Lung (tissue), 16 donors: ENCODE data around the gene ERICH2. TPM values are rescaled to one million over a fixed set of nuclear protein-coding genes. Genes with fewer than 3 reads are reported as not detected.
A peak's percentile ranks its signal among the peaks of the same experiment; 100 is the strongest.

Experiments used
- ATAC-seq: fragments of 200-7000 bp; cut with Tn5 transposase; one replicate; pipeline ENCODE4 v1.9.1; 2020; ENCODE audit warnings: moderate number of reproducible peaks; ENCODE audit not compliant: insufficient read depth, low FRiP score
- DNase-seq, 3 donors: peaks; one replicate each; pipeline ENCODE4 v3.0.0-alpha.2; 2013 to 2017
- H3K27ac ChIP-seq, 2 donors: one replicate each; pipeline ENCODE4 v1.5.1; 2013; ENCODE audit warnings: mild to moderate bottlenecking in 2 of 2, moderate library complexity in 2 of 2, control low read depth in 1 of 2, inconsistent platforms in 1 of 2, low read depth in 1 of 2, low read length in 1 of 2
- H3K27me3 ChIP-seq, 3 donors: one replicate each; pipeline ENCODE4 v1.5.1; 2013; ENCODE audit warnings: low read length in 2 of 3; ENCODE audit not compliant: control insufficient read depth in 3 of 3, insufficient read depth in 3 of 3
- H3K36me3 ChIP-seq, 4 donors: one replicate each; pipeline ENCODE4 v1.5.1; 2013; ENCODE audit warnings: low read length in 4 of 4, mild to moderate bottlenecking in 1 of 4, moderate library complexity in 1 of 4; ENCODE audit not compliant: control insufficient read depth in 4 of 4, insufficient read depth in 4 of 4
- H3K4me1 ChIP-seq, 5 donors: one replicate each; pipeline ENCODE4 v1.5.1; 2013; ENCODE audit warnings: low read length in 5 of 5, mild to moderate bottlenecking in 2 of 5, moderate library complexity in 1 of 5; ENCODE audit not compliant: control insufficient read depth in 5 of 5, insufficient read depth in 5 of 5
- H3K4me3 ChIP-seq: one replicate; pipeline ENCODE4 v1.5.1; 2013; ENCODE audit warnings: mild to moderate bottlenecking, control low read depth, moderate library complexity
- H3K9ac ChIP-seq, 2 donors: one replicate each; pipeline ENCODE4 v1.5.1; 2013; ENCODE audit warnings: low read length in 2 of 2, control low read depth in 1 of 2; ENCODE audit not compliant: insufficient read depth in 1 of 2
- H3K9me3 ChIP-seq, 4 donors: one replicate each; pipeline ENCODE4 v1.5.1; 2013; ENCODE audit warnings: low read length in 3 of 4, mild to moderate bottlenecking in 1 of 4, moderate library complexity in 1 of 4; ENCODE audit not compliant: control insufficient read depth in 4 of 4, insufficient read depth in 3 of 4
- WGBS, 2 donors: extraction: QIAGEN DNeasy Blood & Tissue Kit; methylation state at CpG; one replicate each; pipeline ENCODE4 v1.1.7; 2013; 5-methylcytosine and 5-hydroxymethylcytosine counted together
- long read RNA-seq, 5 donors: transcript quantifications; one replicate each; lab custom pipeline, GENCODE V29; 2026
- polyA plus RNA-seq, 2 donors: library from polyadenylated mRNA; stranded (reverse); fragments of 200-250 nt; gene quantifications; one replicate each; pipeline ENCODE4 v1.2.1, GENCODE V29; 2013
- total RNA-seq, 2 donors: library from RNA; depleted of rRNA in 1 of 2; stranded (reverse); fragments of >200 nt in 1 of 2; gene quantifications; one replicate each; pipeline ENCODE4 v1.2.1, GENCODE V29; 2014 to 2021
- TF ChIP-seq, protein P1 (sequence below): IDR thresholded peaks from 2 replicates; pipeline ENCODE4 v1.5.1; 2012; ENCODE audit warnings: mild to moderate bottlenecking; ENCODE audit errors: control extremely low read depth, extremely low read depth
- donor health status: control.
- donor health status: control.
- donor health status: Bipolar disorder and iron deficiency.
- donor health status: healthy.
- donor health status: DM: yes; HTN: yes; CAD: no.

The ERICH2 gene
- total RNA-seq (10 to 100 TPM in 1 of 2 donors, 1 to 10 TPM in 1; 5.6 to 17.0 TPM), polyA plus RNA-seq (10 to 100 TPM in 1 of 2 donors, 1 to 10 TPM in 1; 4.6 to 34.9 TPM)
- long read RNA-seq, donor 1 = 0 reads
- long read RNA-seq, donor 2 = 0 reads
- long read RNA-seq, donor 3 = 0 reads
- long read RNA-seq, donor 4 = 0 reads
- long read RNA-seq, donor 5 = 0 reads

GRCh38 chr2:170770008-170770605 is at the start of gene ERICH2:
Gene ERICH2, plus strand, starts transcription at chr2:170770378. Its CDS starts 304 bp downstream, at chr2:170770682.
- 3 to 5% methylated on average over 13 of the region's 13 CpGs for WGBS, 2 donors
- peaks cover 2 to 12% (median 6%) of the 10 kb centered on the region in 5 donors for H3K4me1 ChIP-seq
- peak; percentile 65 for ATAC-seq
- H3K4me3 ChIP-seq = peak within 1 kb of the TSS; percentile 73
- TF ChIP-seq, protein P1, sequence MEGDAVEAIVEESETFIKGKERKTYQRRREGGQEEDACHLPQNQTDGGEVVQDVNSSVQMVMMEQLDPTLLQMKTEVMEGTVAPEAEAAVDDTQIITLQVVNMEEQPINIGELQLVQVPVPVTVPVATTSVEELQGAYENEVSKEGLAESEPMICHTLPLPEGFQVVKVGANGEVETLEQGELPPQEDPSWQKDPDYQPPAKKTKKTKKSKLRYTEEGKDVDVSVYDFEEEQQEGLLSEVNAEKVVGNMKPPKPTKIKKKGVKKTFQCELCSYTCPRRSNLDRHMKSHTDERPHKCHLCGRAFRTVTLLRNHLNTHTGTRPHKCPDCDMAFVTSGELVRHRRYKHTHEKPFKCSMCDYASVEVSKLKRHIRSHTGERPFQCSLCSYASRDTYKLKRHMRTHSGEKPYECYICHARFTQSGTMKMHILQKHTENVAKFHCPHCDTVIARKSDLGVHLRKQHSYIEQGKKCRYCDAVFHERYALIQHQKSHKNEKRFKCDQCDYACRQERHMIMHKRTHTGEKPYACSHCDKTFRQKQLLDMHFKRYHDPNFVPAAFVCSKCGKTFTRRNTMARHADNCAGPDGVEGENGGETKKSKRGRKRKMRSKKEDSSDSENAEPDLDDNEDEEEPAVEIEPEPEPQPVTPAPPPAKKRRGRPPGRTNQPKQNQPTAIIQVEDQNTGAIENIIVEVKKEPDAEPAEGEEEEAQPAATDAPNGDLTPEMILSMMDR = no peak
- DNase-seq = peak; percentile 75 to 83 (median 80)
- peak within 1 kb of the TSS; percentile 26 to 95 for H3K27ac ChIP-seq
- peak within 1 kb of the TSS; percentile 33 to 86 for H3K9ac ChIP-seq
- no peaks in the 10 kb centered on the region for H3K36me3 ChIP-seq
- no peaks in the 10 kb centered on the region for H3K9me3 ChIP-seq
- peaks cover 0 to 7% (median 0%) of the 10 kb centered on the region in 3 donors for H3K27me3 ChIP-seq

DNA sequence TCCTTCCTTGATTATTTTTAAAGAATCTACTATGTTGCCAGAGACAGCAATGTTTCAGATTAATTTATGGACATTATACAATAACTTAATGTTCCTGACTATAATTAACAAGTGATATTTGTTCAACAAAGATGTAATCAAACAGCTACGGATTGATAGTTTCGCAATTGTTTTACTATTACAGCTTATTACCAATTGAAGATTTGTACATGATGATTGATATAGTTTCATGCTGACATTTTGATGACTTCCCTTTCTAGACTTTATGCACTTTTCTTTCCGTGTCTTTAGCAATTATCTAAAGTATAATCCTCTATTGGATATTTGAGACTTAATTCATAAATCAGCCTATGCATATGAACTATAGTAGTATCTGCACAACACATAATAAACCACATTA is 48.5 kb upstream of the ERICH2 start:
- Histone ChIP-seq H3K27ac (no peak overlapping the region), H3K4me3 (no peak overlapping the region), H3K9ac (no peak overlapping the region), H3K27me3 (peaks cover under 1 to 26% (median 16%) of the 10 kb centered on the region in 3 donors), H3K9me3 (peaks cover 0 to 4% (median 0%) of the 10 kb centered on the region in 4 donors), H3K4me1 (peaks cover 0 to 14% (median 4%) of the 10 kb centered on the region in 5 donors), H3K36me3 (no peaks in the 10 kb centered on the region)
- DNase-seq = no peak
- TF ChIP-seq, protein P1 = no peak
- 78 to 84% methylated on average over 3 of the region's 3 CpGs for WGBS, 2 donors
- no peak for ATAC-seq

DNA sequence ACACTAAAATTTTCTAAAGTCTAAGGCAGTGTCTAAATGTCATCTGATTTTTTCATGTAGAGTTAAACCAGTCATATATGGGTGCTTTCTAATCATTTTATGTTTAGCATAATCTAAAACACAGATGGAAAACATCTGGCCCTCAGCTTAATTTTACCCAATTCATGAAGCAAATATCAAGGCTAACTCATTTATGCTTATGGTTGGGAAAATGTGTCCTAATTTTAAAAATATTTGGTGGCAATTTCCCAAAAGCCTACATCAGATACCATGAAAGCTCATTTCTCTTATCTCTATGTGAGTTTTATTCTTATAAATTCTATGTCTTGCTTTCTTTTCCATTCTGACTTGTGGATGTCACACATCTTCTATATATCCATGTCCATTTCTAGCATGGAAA is 47.9 kb upstream of the ERICH2 start:
- H3K4me1 ChIP-seq = peaks cover 0 to 14% (median 0%) of the 10 kb centered on the region in 5 donors
- no peak overlapping the region for H3K4me3 ChIP-seq
- H3K9ac ChIP-seq = no peak overlapping the region
- TF ChIP-seq, protein P1 = no peak
- H3K36me3 ChIP-seq = no peaks in the 10 kb centered on the region
- ATAC-seq = no peak
- peaks cover 0 to under 1% (median 0%) of the 10 kb centered on the region in 4 donors for H3K9me3 ChIP-seq
- H3K27me3 ChIP-seq = peaks cover 0 to 22% (median 16%) of the 10 kb centered on the region in 3 donors
- DNase-seq = peak in 2 of 3 donors; percentile 61 to 67
- H3K27ac ChIP-seq = no peak overlapping the region
